SU-DHL-6 (cell line): ENCODE measurements around the gene ITPR1.

Source experiments
- EZH2phosphoT487 ChIP-seq: fragments of 200-600 bp; sonication (generic), shearing (Covaris generic); conservative IDR thresholded peaks from 2 replicates; pipeline ENCODE4 v1.6.1; 2018; ENCODE audit warnings: mild to moderate bottlenecking, antibody characterized with exemption, low read length, moderate library complexity, mixed read lengths
- TF ChIP-seq, protein P1 (sequence below): fragments of 200-600 bp; sonication (generic); IDR thresholded peaks from one replicate; pipeline ENCODE4 v1.5.1; 2017; ENCODE audit warnings: antibody characterized with exemption, mild to moderate bottlenecking, low read length, moderate library complexity; ENCODE audit not compliant: insufficient read depth, poor library complexity, severe bottlenecking

DNA sequence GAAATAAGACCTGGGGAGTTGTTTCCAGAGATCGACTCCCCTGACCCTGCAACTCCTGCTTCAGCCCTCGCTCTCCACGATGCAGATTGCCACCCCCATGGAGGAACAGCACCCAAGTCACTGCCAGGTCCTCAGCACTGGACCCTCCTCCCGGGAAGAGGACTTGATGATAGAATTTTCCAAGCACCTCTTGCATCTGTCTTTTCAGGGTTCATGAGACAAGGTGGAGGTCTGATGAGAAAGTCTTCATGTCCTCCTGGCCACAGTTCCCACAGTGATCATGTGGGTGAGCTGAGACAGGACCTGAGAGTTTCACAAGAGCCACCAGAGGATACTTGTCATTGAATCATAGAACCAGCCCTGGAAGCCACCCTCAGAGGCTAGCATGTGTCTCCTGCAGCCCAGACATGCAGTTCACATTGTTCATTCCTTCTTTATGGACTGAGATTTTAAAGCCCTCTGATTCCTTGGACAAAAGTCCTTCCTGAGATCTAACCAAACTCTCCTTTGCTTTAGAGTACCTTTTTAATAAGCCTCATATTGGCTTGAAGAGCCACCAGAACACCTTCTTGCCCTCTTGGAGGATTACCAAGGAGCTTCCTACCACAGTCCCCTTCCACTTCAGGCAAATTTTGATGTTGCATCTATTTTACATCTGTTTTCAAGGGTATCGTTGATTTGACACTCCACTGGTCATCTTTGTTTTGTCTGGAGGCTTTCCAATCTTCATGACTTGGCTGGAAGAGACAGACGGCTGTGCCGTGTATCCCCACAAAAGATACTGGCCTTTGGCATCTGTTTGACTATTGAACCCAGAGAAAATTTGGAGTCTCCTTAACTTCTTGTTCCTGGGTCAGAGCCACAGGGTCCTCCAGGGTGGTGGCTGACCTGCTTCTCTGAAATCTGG lies 261.3 kb downstream of the ITPR1 start:
- TF ChIP-seq, protein P1, sequence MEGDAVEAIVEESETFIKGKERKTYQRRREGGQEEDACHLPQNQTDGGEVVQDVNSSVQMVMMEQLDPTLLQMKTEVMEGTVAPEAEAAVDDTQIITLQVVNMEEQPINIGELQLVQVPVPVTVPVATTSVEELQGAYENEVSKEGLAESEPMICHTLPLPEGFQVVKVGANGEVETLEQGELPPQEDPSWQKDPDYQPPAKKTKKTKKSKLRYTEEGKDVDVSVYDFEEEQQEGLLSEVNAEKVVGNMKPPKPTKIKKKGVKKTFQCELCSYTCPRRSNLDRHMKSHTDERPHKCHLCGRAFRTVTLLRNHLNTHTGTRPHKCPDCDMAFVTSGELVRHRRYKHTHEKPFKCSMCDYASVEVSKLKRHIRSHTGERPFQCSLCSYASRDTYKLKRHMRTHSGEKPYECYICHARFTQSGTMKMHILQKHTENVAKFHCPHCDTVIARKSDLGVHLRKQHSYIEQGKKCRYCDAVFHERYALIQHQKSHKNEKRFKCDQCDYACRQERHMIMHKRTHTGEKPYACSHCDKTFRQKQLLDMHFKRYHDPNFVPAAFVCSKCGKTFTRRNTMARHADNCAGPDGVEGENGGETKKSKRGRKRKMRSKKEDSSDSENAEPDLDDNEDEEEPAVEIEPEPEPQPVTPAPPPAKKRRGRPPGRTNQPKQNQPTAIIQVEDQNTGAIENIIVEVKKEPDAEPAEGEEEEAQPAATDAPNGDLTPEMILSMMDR: no peak
- no peak for TF ChIP-seq EZH2phosphoT487
